A549 (cell line): ENCODE results near the gene GPR4.

Experiments used
- CEBPB ChIP-seq, 2 experiments: fragments of >200 bp in 1 of 2; sonication (Bioruptor Twin) in 1 of 2; formaldehyde crosslinking in 1 of 2; IDR thresholded peaks; 2 replicates each; pipeline ENCODE4 v1.6.1; 2012 to 2016
- CTCF ChIP-seq: fragments of >200 bp; sonication (Bioruptor Twin); formaldehyde crosslinking; IDR thresholded peaks from 3 replicates; pipeline ENCODE4 v1.5.1; 2016
- EP300 ChIP-seq, 2 experiments: fragments of >200 bp; sonication (Bioruptor Twin); formaldehyde crosslinking; IDR thresholded peaks; 2 replicates in 1 of 2; 3 replicates in 1 of 2; pipeline ENCODE4 v1.6.1; 2016 to 2017
- KDM1A ChIP-seq: fragments of 200-600 bp; sonication (generic); IDR thresholded peaks from 2 replicates; pipeline ENCODE4 v1.6.1; 2016; ENCODE audit warnings: low read depth, mild to moderate bottlenecking
- MAFK ChIP-seq: fragments of 450-650 bp; IDR thresholded peaks from 2 replicates; pipeline ENCODE4 v1.6.1; 2014; ENCODE audit not compliant: partially characterized antibody
- POLR2A ChIP-seq: IDR thresholded peaks from 2 replicates; pipeline ENCODE4 v1.6.1; 2012; ENCODE audit warnings: mild to moderate bottlenecking, low read length
- RAD21 ChIP-seq, 2 experiments: fragments of >200 bp in 1 of 2; sonication (Bioruptor Twin) in 1 of 2; formaldehyde crosslinking in 1 of 2; IDR thresholded peaks in 1 of 2; conservative IDR thresholded peaks in 1 of 2; 2 replicates in 1 of 2; 3 replicates in 1 of 2; pipeline ENCODE4 v1.6.1; 2012 to 2018; ENCODE audit warnings: inconsistent platforms in 1 of 2
- REST ChIP-seq: fragments of 200-600 bp; sonication (generic); IDR thresholded peaks from 2 replicates; pipeline ENCODE4 v1.6.1; 2016; ENCODE audit warnings: antibody characterized with exemption, mild to moderate bottlenecking, moderate library complexity

- no peak for TF ChIP-seq CTCF
- no peak for TF ChIP-seq RAD21 (conservative IDR thresholded peaks at IDR 0.05 in 1 of 2, IDR thresholded peaks at IDR 0.05 in 1 of 2)
- TF ChIP-seq EP300 (IDR thresholded peaks at IDR 0.05) = no peak
- no peak for TF ChIP-seq REST
- no peak for TF ChIP-seq CEBPB (IDR thresholded peaks at IDR 0.05)
- TF ChIP-seq POLR2A = no peak
- no peak for TF ChIP-seq MAFK
- TF ChIP-seq KDM1A = no peak
Measured at GRCh38 chr19:45636275-45636674, 34.3 kb upstream of the GPR4 start.
